Spleen (tissue), 7 donors: ENCODE measurements around the gene HSD17B14.
"Not testable (repeated sequence)": the region's sequence is repeated elsewhere in the genome, so short reads cannot be mapped to it uniquely, and the experiment has no call there.

Source experiments
- CTCF ChIP-seq, 11 experiments: fragments of 200-600 bp in 7 of 11; fragments of 450-650 bp in 4 of 11; sonication (generic) in 4 of 11; IDR thresholded peaks in 8 of 11; conservative IDR thresholded peaks in 3 of 11; 1 replicate in 7 of 11; 2 replicates in 4 of 11; pipeline versions ENCODE4 v1.4.0 to v1.8.0; 2016 to 2021; ENCODE audit warnings: antibody characterized with exemption in 11 of 11, inconsistent platforms in 4 of 11, mild to moderate bottlenecking in 1 of 11
- POLR2A ChIP-seq, 3 donors: fragments of 450-650 bp; IDR thresholded peaks; one replicate each; pipeline ENCODE4 v1.5.1; 2017; ENCODE audit warnings: antibody characterized with exemption in 3 of 3, mild to moderate bottlenecking in 1 of 3
- POLR2AphosphoS5 ChIP-seq, 3 donors: sonication (generic); formaldehyde crosslinking; IDR thresholded peaks; one replicate each; pipeline ENCODE4 v1.5.1; 2017; ENCODE audit warnings: antibody characterized with exemption in 3 of 3
- donor health status: DM: no; HTN: no; CAD: no; lungs with moderate emphysema.
- donor health status: DM: no; HTN: no; CAD: no.
- donor health status: DM: no; HTN: no; CAD: no.

- TF ChIP-seq POLR2A (IDR thresholded peaks at IDR 0.05); CTCF (IDR thresholded peaks at IDR 0.05 in 8 of 11, conservative IDR thresholded peaks at IDR 0.05 in 3 of 11); POLR2AphosphoS5 (IDR thresholded peaks at IDR 0.05): not testable (repeated sequence)
Measured at GRCh38 chr19:48787331-48787730, 49.0 kb downstream of the HSD17B14 start.
